SJCRH30 (cell line): ENCODE results near the gene ANXA2. TPM values are rescaled to one million over a fixed set of nuclear protein-coding genes. Genes with fewer than 3 reads are reported as not detected.
"Not testable (repeated sequence)": the region's sequence is repeated elsewhere in the genome, so short reads cannot be mapped to it uniquely, and the experiment has no call there.

Source experiments
- DNase-seq, 2 experiments: peaks; one replicate each; pipeline ENCODE4 v3.0.0-alpha.2; 2015 to 2020
- H3K27ac ChIP-seq: fragments of 250-450 bp; sonication (Bioruptor Pico); 2 replicates; pipeline ENCODE4 v1.5.1; 2020; ENCODE audit warnings: mild to moderate bottlenecking, moderate library complexity
- H3K27me3 ChIP-seq: fragments of 250-450 bp; sonication (Bioruptor Pico); 2 replicates; pipeline ENCODE4 v1.5.1; 2020; ENCODE audit warnings: mild to moderate bottlenecking, moderate library complexity
- H3K36me3 ChIP-seq: fragments of 250-450 bp; sonication (Bioruptor Pico); 2 replicates; pipeline ENCODE4 v1.5.1; 2020; ENCODE audit warnings: mild to moderate bottlenecking, moderate library complexity
- H3K4me1 ChIP-seq: fragments of 250-450 bp; sonication (Bioruptor Pico); 2 replicates; pipeline ENCODE4 v1.5.1; 2020; ENCODE audit warnings: mild to moderate bottlenecking, moderate library complexity
- H3K4me3 ChIP-seq: fragments of 250-450 bp; sonication (Bioruptor Pico); 2 replicates; pipeline ENCODE4 v1.5.1; 2020; ENCODE audit warnings: mild to moderate bottlenecking, moderate library complexity
- H3K9me3 ChIP-seq: fragments of 250-450 bp; sonication (Bioruptor Pico); replicated peaks from 2 replicates; pipeline ENCODE4 v1.5.1; 2020; ENCODE audit warnings: mild to moderate bottlenecking, moderate library complexity
- total RNA-seq: library from RNA; depleted of rRNA; stranded (reverse); fragments of >200 nt; shearing (Covaris generic); gene quantifications from 2 replicates; pipeline ENCODE4 v1.2.3, GENCODE V29; 2014

Gene ANXA2
- total RNA-seq, 1 experiment from 2014 or later, result 243 TPM

GRCh38 chr15:60343221-60343970 is 54.4 kb downstream of the ANXA2 start:
- no peak overlapping the region for H3K27ac ChIP-seq
- H3K27me3 ChIP-seq, result no peaks in the 10 kb centered on the region
- no peak for DNase-seq
- no peaks in the 10 kb centered on the region for H3K9me3 ChIP-seq
- H3K36me3 ChIP-seq, result peaks cover 19% of the 10 kb centered on the region
- no peak overlapping the region for H3K4me3 ChIP-seq
- no peaks in the 10 kb centered on the region; the same call in 1 of the 2 replicates for H3K4me1 ChIP-seq

GRCh38 chr15:60340207-60340921 is 57.4 kb downstream of the ANXA2 start:
- DNase-seq, result no peak
- no peaks in the 10 kb centered on the region; the same call in 1 of the 2 replicates for H3K4me1 ChIP-seq
- no peaks in the 10 kb centered on the region for H3K27me3 ChIP-seq
- H3K4me3 ChIP-seq, result no peak overlapping the region
- no peak overlapping the region for H3K27ac ChIP-seq
- H3K9me3 ChIP-seq, result no peaks in the 10 kb centered on the region
- H3K36me3 ChIP-seq, result no peaks in the 10 kb centered on the region; the same call in 1 of the 2 replicates

GRCh38 chr15:60339236-60339635 is 58.5 kb downstream of the ANXA2 start:
- no peaks in the 10 kb centered on the region for H3K9me3 ChIP-seq
- no peak overlapping the region for H3K4me3 ChIP-seq
- no peaks in the 10 kb centered on the region; the same call in 1 of the 2 replicates for H3K4me1 ChIP-seq
- no peaks in the 10 kb centered on the region for H3K27me3 ChIP-seq
- H3K36me3 ChIP-seq, result no peaks in the 10 kb centered on the region
- H3K27ac ChIP-seq, result no peak overlapping the region
- DNase-seq, result no peak

- Histone ChIP-seq H3K27ac (no peak overlapping the region), H3K4me1 (no peaks in the 10 kb centered on the region; the same call in 1 of the 2 replicates), H3K27me3 (no peaks in the 10 kb centered on the region), H3K36me3 (no peaks in the 10 kb centered on the region), H3K9me3 (no peaks in the 10 kb centered on the region), H3K4me3 (no peak overlapping the region)
- DNase-seq, result no peak
Observed at GRCh38 chr15:60338810-60339209, 59.0 kb downstream of the ANXA2 start.

- H3K4me3 ChIP-seq, result no peak overlapping the region
- no peaks in the 10 kb centered on the region for H3K36me3 ChIP-seq
- H3K27ac ChIP-seq, result no peak overlapping the region
- no peaks in the 10 kb centered on the region for H3K27me3 ChIP-seq
- H3K9me3 ChIP-seq, result no peaks in the 10 kb centered on the region
- DNase-seq, result no peak
- no peaks in the 10 kb centered on the region; the same call in 1 of the 2 replicates for H3K4me1 ChIP-seq
Observed at GRCh38 chr15:60337076-60337475, 60.7 kb downstream of the ANXA2 start.

- not testable (repeated sequence) for DNase-seq
Observed at GRCh38 chr15:60335296-60335695, 62.5 kb downstream of the ANXA2 start.

GRCh38 chr15:60328852-60329443 is 68.8 kb downstream of the ANXA2 start:
- Histone ChIP-seq H3K4me3 (no peak overlapping the region), H3K36me3 (no peaks in the 10 kb centered on the region), H3K27me3 (no peaks in the 10 kb centered on the region), H3K9me3 (no peaks in the 10 kb centered on the region), H3K27ac (no peak overlapping the region), H3K4me1 (peaks cover 7% of the 10 kb centered on the region; the same call in 1 of the 2 replicates)
- DNase-seq, result peak; percentile 12 to 50

More at GRCh38 chr15:60335296-60335695, 62.5 kb downstream of the ANXA2 start:
- not testable (repeated sequence) for H3K9me3 ChIP-seq, H3K27ac ChIP-seq, H3K27me3 ChIP-seq, H3K4me3 ChIP-seq, H3K4me1 ChIP-seq, H3K36me3 ChIP-seq

- no peak overlapping the region for H3K4me3 ChIP-seq
- peaks cover 7% of the 10 kb centered on the region; the same call in 1 of the 2 replicates for H3K4me1 ChIP-seq
- H3K27me3 ChIP-seq, result no peaks in the 10 kb centered on the region
- peak; percentile 29 to 84 for DNase-seq
- H3K27ac ChIP-seq, result no peak overlapping the region
- H3K36me3 ChIP-seq, result no peaks in the 10 kb centered on the region
- H3K9me3 ChIP-seq, result no peaks in the 10 kb centered on the region
Observed at GRCh38 chr15:60326824-60327654, 70.7 kb downstream of the ANXA2 start.

- Histone ChIP-seq H3K36me3 (no peaks in the 10 kb centered on the region), H3K27me3 (no peaks in the 10 kb centered on the region), H3K27ac (no peak overlapping the region), H3K4me1 (peaks cover 7% of the 10 kb centered on the region; the same call in 1 of the 2 replicates), H3K9me3 (no peaks in the 10 kb centered on the region), H3K4me3 (no peak overlapping the region)
- no peak for DNase-seq
Observed at GRCh38 chr15:60326343-60326742, 71.4 kb downstream of the ANXA2 start.

- DNase-seq, result no peak
- H3K9me3 ChIP-seq, result no peaks in the 10 kb centered on the region
- H3K27me3 ChIP-seq, result no peaks in the 10 kb centered on the region
- H3K4me1 ChIP-seq, result peaks cover 7% of the 10 kb centered on the region; the same call in 1 of the 2 replicates
- no peak overlapping the region for H3K27ac ChIP-seq
- H3K36me3 ChIP-seq, result no peaks in the 10 kb centered on the region
- no peak overlapping the region for H3K4me3 ChIP-seq
Observed at GRCh38 chr15:60325905-60326304, 71.9 kb downstream of the ANXA2 start.

- no peaks in the 10 kb centered on the region for H3K36me3 ChIP-seq
- no peak overlapping the region for H3K27ac ChIP-seq
- no peaks in the 10 kb centered on the region for H3K9me3 ChIP-seq
- no peaks in the 10 kb centered on the region for H3K27me3 ChIP-seq
- DNase-seq, result peak; percentile 19 to 49
- H3K4me3 ChIP-seq, result no peak overlapping the region
- H3K4me1 ChIP-seq, result peaks cover 7% of the 10 kb centered on the region; the same call in 1 of the 2 replicates
Observed at GRCh38 chr15:60324706-60325438, 72.9 kb downstream of the ANXA2 start.

GRCh38 chr15:60323322-60323721 is 74.5 kb downstream of the ANXA2 start:
- DNase-seq, result no peak
- H3K27me3 ChIP-seq, result no peaks in the 10 kb centered on the region
- H3K36me3 ChIP-seq, result no peaks in the 10 kb centered on the region
- peaks cover 7% of the 10 kb centered on the region; the same call in 1 of the 2 replicates for H3K4me1 ChIP-seq
- H3K27ac ChIP-seq, result no peak overlapping the region
- no peaks in the 10 kb centered on the region for H3K9me3 ChIP-seq
- no peak overlapping the region for H3K4me3 ChIP-seq

GRCh38 chr15:60320365-60320764 is 77.4 kb downstream of the ANXA2 start:
- Histone ChIP-seq H3K4me3 (no peak overlapping the region), H3K27me3 (no peaks in the 10 kb centered on the region), H3K36me3 (no peaks in the 10 kb centered on the region), H3K4me1 (peaks cover 6% of the 10 kb centered on the region; the same call in 1 of the 2 replicates), H3K27ac (no peak overlapping the region), H3K9me3 (no peaks in the 10 kb centered on the region; the same call in 1 of the 2 replicates)
- no peak for DNase-seq
